ENCODE data around the gene PIGL.

The PIGL gene

GRCh38 chr17:16272111-16272840 is 55.3 kb downstream of the PIGL start:
- no peaks in the 10 kb centered on the region for H3K36me3 ChIP-seq
- no peak overlapping the region for H3K4me3 ChIP-seq
- no peak overlapping the region for H3K27ac ChIP-seq
- intact Hi-C loops (cut with DNase I; ENCODE audit: low total_unique reads) = no loop called here
- no peaks in the 10 kb centered on the region for H3K9me3 ChIP-seq
- H3K4me1 ChIP-seq = peaks cover 0 to 4% (median 0%) of the 10 kb centered on the region in 4 donors
- H3K27me3 ChIP-seq = no peaks in the 10 kb centered on the region
- TF ChIP-seq CTCF (IDR thresholded peaks at IDR 0.05) = no peak
- DNase-seq = no peak

- TF ChIP-seq CTCF (IDR thresholded peaks at IDR 0.05) = no peak
These were observed 56.5 kb downstream of the PIGL start for GRCh38 chr17:16273499-16273898.

GRCh38 chr17:16273929-16274339 is 56.9 kb downstream of the PIGL start:
- peaks cover 0 to 4% (median 0%) of the 10 kb centered on the region in 4 donors for H3K4me1 ChIP-seq
- H3K4me3 ChIP-seq = no peak overlapping the region
- TF ChIP-seq CTCF (IDR thresholded peaks at IDR 0.05) = no peak
- no peak for DNase-seq
- no peak overlapping the region for H3K27ac ChIP-seq
- no peaks in the 10 kb centered on the region for H3K27me3 ChIP-seq
- intact Hi-C loops (cut with DNase I; ENCODE audit: low total_unique reads) = no loop called here
- no peaks in the 10 kb centered on the region for H3K9me3 ChIP-seq
- H3K36me3 ChIP-seq = no peaks in the 10 kb centered on the region

More at GRCh38 chr17:16273499-16273898, 56.5 kb downstream of the PIGL start:
- H3K36me3 ChIP-seq = no peaks in the 10 kb centered on the region
- peaks cover 0 to 4% (median 0%) of the 10 kb centered on the region in 4 donors for H3K4me1 ChIP-seq
- intact Hi-C loops (cut with DNase I; ENCODE audit: low total_unique reads) = no loop called here
- no peaks in the 10 kb centered on the region for H3K27me3 ChIP-seq
- no peak for DNase-seq
- H3K9me3 ChIP-seq = no peaks in the 10 kb centered on the region
- H3K27ac ChIP-seq = no peak overlapping the region
- H3K4me3 ChIP-seq = no peak overlapping the region

- no peaks in the 10 kb centered on the region for H3K36me3 ChIP-seq
- no peaks in the 10 kb centered on the region for H3K4me1 ChIP-seq
- no peak for DNase-seq
- H3K27ac ChIP-seq = no peak overlapping the region
- H3K9me3 ChIP-seq = no peaks in the 10 kb centered on the region
- no peak overlapping the region for H3K4me3 ChIP-seq
- intact Hi-C loops (cut with DNase I; ENCODE audit: low total_unique reads) = no loop called here
- H3K27me3 ChIP-seq = no peaks in the 10 kb centered on the region
- no peak for TF ChIP-seq CTCF (IDR thresholded peaks at IDR 0.05)
These were observed 58.0 kb downstream of the PIGL start for GRCh38 chr17:16275024-16275423.

GRCh38 chr17:16277163-16277562 is 60.2 kb downstream of the PIGL start:
- H3K27me3 ChIP-seq = no peaks in the 10 kb centered on the region
- no peak for DNase-seq
- no peaks in the 10 kb centered on the region for H3K9me3 ChIP-seq
- intact Hi-C loops (cut with DNase I; ENCODE audit: low total_unique reads) = no loop called here
- no peaks in the 10 kb centered on the region for H3K4me1 ChIP-seq
- no peak overlapping the region for H3K27ac ChIP-seq
- no peak overlapping the region for H3K4me3 ChIP-seq
- TF ChIP-seq CTCF (IDR thresholded peaks at IDR 0.05) = no peak
- H3K36me3 ChIP-seq = no peaks in the 10 kb centered on the region
